KBM-7 (cell line): ENCODE measurements around the gene THADA.

Source experiments
- DNase-seq: peaks from one replicate; pipeline ENCODE4 v3.0.0-alpha.2; 2015
- in situ Hi-C: fragments of 300-500 bp; cut with MboI; formaldehyde crosslinking; loops from 2 replicates; pipeline ENCODE4 v1.14.3; 2020; ENCODE audit warnings: low sequenced_read_pairs, low pct_unique_long_range_greater_than_20kb, mixed read lengths

Gene THADA

GRCh38 chr2:43183743-43184142, 412.1 kb downstream of the THADA start:
- no peak for DNase-seq
- in situ Hi-C loops = no loop called here

GRCh38 chr2:43180897-43181296, 414.9 kb downstream of the THADA start:
- in situ Hi-C loops = no loop called here
- DNase-seq = no peak
